ENCODE data around the gene EPYC.

DNA sequence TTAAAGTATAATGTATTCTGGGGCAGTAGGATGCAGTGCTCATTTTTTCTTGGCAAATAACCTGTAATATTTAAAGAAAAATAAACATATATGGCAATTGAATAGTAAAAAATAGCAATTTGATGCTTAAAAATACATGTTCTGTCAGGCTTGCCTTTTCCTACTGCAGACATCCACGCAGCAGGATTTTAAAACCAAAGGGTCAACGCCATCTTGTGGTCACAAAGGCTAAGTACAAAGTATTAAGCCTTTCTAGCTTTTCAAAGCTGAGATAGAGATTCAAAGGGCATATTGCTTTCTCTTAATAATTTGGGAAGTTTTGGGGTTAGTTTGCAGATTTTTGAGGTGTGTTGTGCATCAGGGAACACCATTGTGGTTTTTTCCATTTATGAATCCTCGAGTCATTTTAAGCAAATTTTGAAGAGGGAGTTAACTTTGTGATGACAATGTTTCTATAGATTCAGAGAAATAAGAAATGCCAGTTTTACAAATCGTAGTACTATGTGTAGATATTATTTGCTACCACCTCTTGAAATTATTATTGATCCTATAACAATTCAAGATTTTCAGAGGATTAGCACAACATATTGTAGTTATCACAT, 45.1 kb downstream of the EPYC start:
- TF ChIP-seq, protein P1, sequence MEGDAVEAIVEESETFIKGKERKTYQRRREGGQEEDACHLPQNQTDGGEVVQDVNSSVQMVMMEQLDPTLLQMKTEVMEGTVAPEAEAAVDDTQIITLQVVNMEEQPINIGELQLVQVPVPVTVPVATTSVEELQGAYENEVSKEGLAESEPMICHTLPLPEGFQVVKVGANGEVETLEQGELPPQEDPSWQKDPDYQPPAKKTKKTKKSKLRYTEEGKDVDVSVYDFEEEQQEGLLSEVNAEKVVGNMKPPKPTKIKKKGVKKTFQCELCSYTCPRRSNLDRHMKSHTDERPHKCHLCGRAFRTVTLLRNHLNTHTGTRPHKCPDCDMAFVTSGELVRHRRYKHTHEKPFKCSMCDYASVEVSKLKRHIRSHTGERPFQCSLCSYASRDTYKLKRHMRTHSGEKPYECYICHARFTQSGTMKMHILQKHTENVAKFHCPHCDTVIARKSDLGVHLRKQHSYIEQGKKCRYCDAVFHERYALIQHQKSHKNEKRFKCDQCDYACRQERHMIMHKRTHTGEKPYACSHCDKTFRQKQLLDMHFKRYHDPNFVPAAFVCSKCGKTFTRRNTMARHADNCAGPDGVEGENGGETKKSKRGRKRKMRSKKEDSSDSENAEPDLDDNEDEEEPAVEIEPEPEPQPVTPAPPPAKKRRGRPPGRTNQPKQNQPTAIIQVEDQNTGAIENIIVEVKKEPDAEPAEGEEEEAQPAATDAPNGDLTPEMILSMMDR (IDR thresholded peaks at IDR 0.05): peak in 5 of 6 experiments; percentile 30 to 66 (median 62)
- no peak for TF ChIP-seq POLR2A (IDR thresholded peaks at IDR 0.05)
